Activated naive CD4-positive, alpha-beta T cell treated with anti-CD3 and anti-CD28 coated beads, Interleukin-2, amount 50 U/mL, for 24 hours (primary cell): ENCODE results near the gene TIMELESS.
"Not testable (repeated sequence)": the region's sequence is repeated elsewhere in the genome, so short reads cannot be mapped to it uniquely, and the experiment has no call there.

Experiments used
- H3K27ac Mint-ChIP-seq: one replicate; pipeline ENCODE4 v1.8.0; 2021; ENCODE audit warnings: mild to moderate bottlenecking, mixed read lengths
- H3K27me3 Mint-ChIP-seq: one replicate; pipeline ENCODE4 v1.8.0; 2021; ENCODE audit warnings: mixed read lengths
- H3K36me3 Mint-ChIP-seq: one replicate; pipeline ENCODE4 v1.8.0; 2021; ENCODE audit warnings: mixed read lengths
- H3K4me1 Mint-ChIP-seq: one replicate; pipeline ENCODE4 v1.8.0; 2021; ENCODE audit warnings: mixed read lengths
- H3K4me3 Mint-ChIP-seq: one replicate; pipeline ENCODE4 v1.8.0; 2021; ENCODE audit warnings: mild to moderate bottlenecking, mixed read lengths
- H3K9me3 Mint-ChIP-seq: one replicate; pipeline ENCODE4 v1.8.0; 2021; ENCODE audit warnings: mixed read lengths

The TIMELESS gene

GRCh38 chr12:56437430-56438176, 11.6 kb downstream of the TIMELESS start:
- Mint-ChIP-seq H3K4me3 (no peak overlapping the region), H3K36me3 (no peaks in the 10 kb centered on the region), H3K4me1 (no peaks in the 10 kb centered on the region), H3K9me3 (no peaks in the 10 kb centered on the region), H3K27ac (no peak overlapping the region), H3K27me3 (no peaks in the 10 kb centered on the region)

DNA sequence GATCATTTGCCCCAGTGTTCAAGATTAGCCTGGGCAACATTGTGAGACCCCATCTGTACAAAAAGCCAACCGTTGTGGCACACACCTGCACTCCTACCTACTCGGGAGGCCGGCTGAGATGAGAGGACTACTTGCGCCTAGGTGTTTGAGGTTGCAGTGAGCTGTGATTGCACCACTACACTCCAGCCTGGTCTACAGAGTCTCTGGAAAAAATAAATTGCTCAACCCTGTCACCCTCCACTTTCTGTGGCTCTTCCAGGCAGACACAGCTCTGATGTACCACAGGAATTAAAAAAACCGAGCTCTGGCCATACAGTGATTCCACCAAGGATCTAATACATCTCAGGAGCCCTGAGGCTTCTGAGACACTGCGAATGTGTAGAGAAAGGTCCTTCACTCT, 14.4 kb downstream of the TIMELESS start:
- no peaks in the 10 kb centered on the region for H3K9me3 Mint-ChIP-seq
- no peaks in the 10 kb centered on the region for H3K4me1 Mint-ChIP-seq
- H3K27me3 Mint-ChIP-seq, result no peaks in the 10 kb centered on the region
- H3K27ac Mint-ChIP-seq, result no peak overlapping the region
- H3K36me3 Mint-ChIP-seq, result peaks cover 4% of the 10 kb centered on the region
- no peak overlapping the region for H3K4me3 Mint-ChIP-seq

GRCh38 chr12:56431850-56432249, 17.4 kb downstream of the TIMELESS start:
- H3K27me3 Mint-ChIP-seq, result no peaks in the 10 kb centered on the region
- no peaks in the 10 kb centered on the region for H3K4me1 Mint-ChIP-seq
- H3K4me3 Mint-ChIP-seq, result no peak overlapping the region
- H3K36me3 Mint-ChIP-seq, result peaks cover 6% of the 10 kb centered on the region
- no peaks in the 10 kb centered on the region for H3K9me3 Mint-ChIP-seq
- no peak overlapping the region for H3K27ac Mint-ChIP-seq

GRCh38 chr12:56431288-56431687, 17.9 kb downstream of the TIMELESS start:
- no peaks in the 10 kb centered on the region for H3K9me3 Mint-ChIP-seq
- H3K36me3 Mint-ChIP-seq, result peaks cover 6% of the 10 kb centered on the region
- H3K4me1 Mint-ChIP-seq, result no peaks in the 10 kb centered on the region
- H3K27me3 Mint-ChIP-seq, result no peaks in the 10 kb centered on the region
- no peak overlapping the region for H3K4me3 Mint-ChIP-seq
- H3K27ac Mint-ChIP-seq, result no peak overlapping the region

- H3K9me3 Mint-ChIP-seq, result no peaks in the 10 kb centered on the region
- H3K27me3 Mint-ChIP-seq, result no peaks in the 10 kb centered on the region
- no peak overlapping the region for H3K4me3 Mint-ChIP-seq
- peaks cover 15% of the 10 kb centered on the region for H3K4me1 Mint-ChIP-seq
- peaks cover 7% of the 10 kb centered on the region for H3K36me3 Mint-ChIP-seq
- peak overlapping the region; percentile 51 for H3K27ac Mint-ChIP-seq
These were observed 23.2 kb downstream of the TIMELESS start for GRCh38 chr12:56425940-56426438.

- H3K27ac Mint-ChIP-seq, result peak overlapping the region; percentile 59
- H3K36me3 Mint-ChIP-seq, result peaks cover 7% of the 10 kb centered on the region
- H3K9me3 Mint-ChIP-seq, result no peaks in the 10 kb centered on the region
- H3K4me3 Mint-ChIP-seq, result no peak overlapping the region
- no peaks in the 10 kb centered on the region for H3K27me3 Mint-ChIP-seq
- H3K4me1 Mint-ChIP-seq, result peaks cover 15% of the 10 kb centered on the region
These were observed 24.0 kb downstream of the TIMELESS start for GRCh38 chr12:56425193-56425592.

DNA sequence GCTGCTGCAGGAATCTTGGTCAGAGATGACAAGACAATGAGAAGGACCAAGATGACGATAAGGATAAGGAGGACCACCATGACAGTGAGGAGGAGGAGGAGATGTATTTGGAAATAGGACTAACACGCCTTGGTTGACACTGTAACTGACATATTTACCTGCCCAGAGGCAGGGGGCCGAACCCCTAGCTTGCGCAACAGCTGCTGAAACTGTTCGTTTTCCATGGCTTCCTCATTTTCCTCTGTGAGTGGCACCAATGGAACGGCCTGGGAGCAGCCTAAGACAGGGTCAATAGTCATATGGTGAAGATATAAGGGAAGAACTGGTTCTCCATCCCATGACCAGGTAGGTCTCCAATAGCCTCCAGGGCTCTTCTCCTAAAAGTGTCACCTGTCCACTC, 28.8 kb downstream of the TIMELESS start:
- no peaks in the 10 kb centered on the region for H3K9me3 Mint-ChIP-seq
- H3K4me1 Mint-ChIP-seq, result peaks cover 14% of the 10 kb centered on the region
- H3K36me3 Mint-ChIP-seq, result peaks cover 8% of the 10 kb centered on the region
- no peaks in the 10 kb centered on the region for H3K27me3 Mint-ChIP-seq
- no peak overlapping the region for H3K4me3 Mint-ChIP-seq
- no peak overlapping the region for H3K27ac Mint-ChIP-seq

DNA sequence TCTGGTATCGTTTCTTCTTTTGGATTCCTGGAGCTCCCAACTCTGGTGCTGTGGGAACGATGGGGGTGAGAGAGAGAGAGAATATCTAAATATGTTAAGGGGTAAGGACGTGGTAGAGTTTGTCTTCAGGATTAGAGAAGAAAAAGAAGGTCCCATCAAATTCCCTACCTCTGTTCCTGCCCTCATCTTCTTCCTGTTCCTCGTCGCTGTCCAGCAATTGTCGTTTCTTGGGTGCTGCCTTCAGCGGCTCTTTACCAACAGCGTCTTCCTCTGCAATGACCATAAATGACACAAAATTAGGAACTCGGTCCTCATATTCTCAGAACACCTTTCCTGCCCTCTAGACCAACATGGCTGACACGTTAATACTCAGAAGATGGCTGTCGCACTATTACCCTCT, 31.5 kb downstream of the TIMELESS start:
- Mint-ChIP-seq H3K36me3 (peaks cover 5% of the 10 kb centered on the region), H3K4me3 (no peak overlapping the region), H3K9me3 (no peaks in the 10 kb centered on the region), H3K27me3 (no peaks in the 10 kb centered on the region), H3K27ac (no peak overlapping the region), H3K4me1 (no peaks in the 10 kb centered on the region)

- Mint-ChIP-seq H3K4me1 (no peaks in the 10 kb centered on the region), H3K9me3 (no peaks in the 10 kb centered on the region), H3K36me3 (peaks cover 3% of the 10 kb centered on the region), H3K27ac (no peak overlapping the region), H3K27me3 (no peaks in the 10 kb centered on the region), H3K4me3 (no peak overlapping the region)
These were observed 34.8 kb downstream of the TIMELESS start for GRCh38 chr12:56414401-56414800.

DNA sequence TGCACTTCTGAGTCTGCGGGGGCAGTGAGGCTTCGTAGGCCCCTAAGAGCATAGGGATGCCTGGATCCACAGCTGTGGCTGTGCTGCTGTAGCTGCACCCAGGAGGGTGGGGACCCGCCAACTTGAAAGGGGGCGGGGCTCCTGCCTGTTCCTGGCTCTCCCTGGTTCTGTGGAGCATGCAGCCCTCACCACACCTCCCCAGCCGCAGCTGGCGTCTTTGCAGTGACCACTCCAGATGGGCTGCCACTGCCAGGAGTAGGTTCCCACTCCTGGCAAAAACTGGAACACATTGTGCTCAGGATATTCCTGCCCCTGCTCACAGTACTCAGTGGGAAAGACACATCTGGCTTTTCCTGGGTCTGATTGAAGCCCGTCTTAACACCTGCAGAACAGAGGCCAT, 35.8 kb downstream of the TIMELESS start:
- no peaks in the 10 kb centered on the region for H3K9me3 Mint-ChIP-seq
- H3K4me1 Mint-ChIP-seq, result no peaks in the 10 kb centered on the region
- no peaks in the 10 kb centered on the region for H3K27me3 Mint-ChIP-seq
- H3K4me3 Mint-ChIP-seq, result no peak overlapping the region
- no peak overlapping the region for H3K27ac Mint-ChIP-seq
- no peaks in the 10 kb centered on the region for H3K36me3 Mint-ChIP-seq

DNA sequence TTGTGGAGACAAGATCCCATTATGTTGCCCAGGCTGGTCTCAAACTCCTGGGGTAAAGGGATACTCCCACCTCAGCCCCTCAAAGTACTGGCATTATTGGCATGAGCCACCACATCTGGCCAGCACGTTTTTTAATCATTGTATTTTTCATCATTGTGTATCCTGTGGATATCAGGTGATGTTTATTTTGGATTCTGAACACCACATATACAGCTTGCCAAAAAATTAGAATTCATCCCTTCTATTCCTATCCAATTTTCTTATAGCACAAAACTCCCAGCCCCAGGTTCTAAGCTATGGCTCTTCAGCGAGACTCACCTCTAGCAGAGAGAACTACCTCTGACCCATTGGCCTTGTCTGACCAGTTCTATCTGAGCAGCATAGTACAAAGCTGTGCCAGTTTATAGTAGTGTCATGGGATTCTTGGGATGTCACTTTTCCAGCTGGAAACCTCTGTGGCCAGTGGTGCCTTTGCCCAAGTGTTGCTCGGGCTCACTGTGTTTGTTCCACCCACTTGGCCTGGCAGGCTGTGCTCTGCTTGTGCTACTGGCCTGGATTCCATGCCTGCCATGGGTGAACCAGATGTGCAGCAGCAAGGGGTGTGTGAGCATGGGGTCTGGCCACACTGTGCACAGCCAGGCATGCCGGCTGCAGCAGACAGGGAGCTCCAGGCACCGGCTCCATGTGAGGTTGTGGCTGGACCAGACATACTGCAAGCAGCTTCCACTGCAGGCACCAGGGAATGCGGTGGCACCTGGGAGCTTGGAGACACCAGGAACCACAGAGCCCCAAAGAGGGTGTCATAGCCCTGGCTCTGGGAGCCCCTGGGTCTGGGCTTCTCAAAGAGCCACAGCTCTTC, 37.2 kb downstream of the TIMELESS start:
- H3K4me1 Mint-ChIP-seq, result no peaks in the 10 kb centered on the region
- no peaks in the 10 kb centered on the region for H3K9me3 Mint-ChIP-seq
- no peak overlapping the region for H3K27ac Mint-ChIP-seq
- no peaks in the 10 kb centered on the region for H3K27me3 Mint-ChIP-seq
- H3K36me3 Mint-ChIP-seq, result no peaks in the 10 kb centered on the region
- H3K4me3 Mint-ChIP-seq, result no peak overlapping the region

DNA sequence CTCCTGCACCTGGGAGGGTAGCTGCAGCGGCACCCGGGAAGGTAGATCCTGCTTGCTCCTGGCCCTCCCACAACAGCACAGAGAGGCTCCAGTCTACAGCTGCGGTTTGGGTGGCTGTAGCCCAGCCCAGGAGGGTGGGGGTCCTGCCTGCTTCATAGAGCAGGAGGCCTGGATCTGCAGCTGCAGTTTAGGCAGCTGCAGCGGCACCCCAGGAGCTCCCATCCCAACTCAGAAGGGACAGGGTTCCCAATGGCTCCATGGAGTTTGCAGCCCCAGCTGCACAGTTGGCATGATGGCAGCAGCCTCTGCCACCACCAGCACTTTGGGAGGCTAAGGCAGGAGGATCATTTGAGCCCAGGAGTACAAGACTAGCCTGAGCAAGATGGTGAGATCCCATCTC, 38.5 kb downstream of the TIMELESS start:
- Mint-ChIP-seq H3K27ac (no peak overlapping the region), H3K9me3 (no peaks in the 10 kb centered on the region), H3K4me3 (no peak overlapping the region), H3K4me1 (no peaks in the 10 kb centered on the region), H3K36me3 (no peaks in the 10 kb centered on the region), H3K27me3 (no peaks in the 10 kb centered on the region)

DNA sequence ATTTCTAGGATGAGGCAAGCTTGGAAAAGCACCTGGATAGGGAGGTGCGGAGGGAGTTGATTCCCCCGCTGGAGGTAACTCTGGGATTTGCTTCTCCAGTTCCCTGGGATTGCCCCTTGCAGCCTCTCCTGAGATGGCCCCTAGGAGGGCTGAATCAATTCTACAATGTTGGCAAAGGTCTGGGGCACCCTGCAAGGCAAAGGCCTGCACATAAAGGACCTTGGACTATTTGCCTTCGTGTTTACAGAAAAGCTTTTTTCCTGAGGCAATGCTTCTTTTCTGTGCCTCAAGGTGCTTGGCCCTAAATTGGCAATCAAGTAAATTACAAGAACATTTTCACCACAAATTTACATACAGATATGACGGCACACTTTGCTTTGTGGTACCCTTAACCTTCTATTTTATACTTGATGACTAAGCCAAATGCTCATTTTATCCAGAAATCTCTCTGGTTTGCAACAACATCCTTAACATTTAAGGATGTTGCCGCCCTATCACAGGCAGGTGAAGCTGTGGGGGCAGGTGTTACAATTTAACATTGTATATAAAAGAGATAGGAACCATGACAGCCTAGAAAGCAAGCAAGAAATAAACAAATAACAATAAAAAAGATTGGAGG, 40.3 kb downstream of the TIMELESS start:
- H3K36me3 Mint-ChIP-seq, result no peaks in the 10 kb centered on the region
- no peaks in the 10 kb centered on the region for H3K27me3 Mint-ChIP-seq
- no peaks in the 10 kb centered on the region for H3K4me1 Mint-ChIP-seq
- no peak overlapping the region for H3K27ac Mint-ChIP-seq
- no peak overlapping the region for H3K4me3 Mint-ChIP-seq
- H3K9me3 Mint-ChIP-seq, result no peaks in the 10 kb centered on the region

GRCh38 chr12:56404227-56404626, 45.0 kb downstream of the TIMELESS start:
- not testable (repeated sequence) for H3K9me3 Mint-ChIP-seq, H3K4me3 Mint-ChIP-seq, H3K27me3 Mint-ChIP-seq, H3K27ac Mint-ChIP-seq, H3K36me3 Mint-ChIP-seq, H3K4me1 Mint-ChIP-seq

GRCh38 chr12:56401612-56402011, 47.6 kb downstream of the TIMELESS start:
- H3K27me3 Mint-ChIP-seq, H3K36me3 Mint-ChIP-seq, H3K27ac Mint-ChIP-seq, H3K4me3 Mint-ChIP-seq, H3K9me3 Mint-ChIP-seq, H3K4me1 Mint-ChIP-seq: not testable (repeated sequence)

DNA sequence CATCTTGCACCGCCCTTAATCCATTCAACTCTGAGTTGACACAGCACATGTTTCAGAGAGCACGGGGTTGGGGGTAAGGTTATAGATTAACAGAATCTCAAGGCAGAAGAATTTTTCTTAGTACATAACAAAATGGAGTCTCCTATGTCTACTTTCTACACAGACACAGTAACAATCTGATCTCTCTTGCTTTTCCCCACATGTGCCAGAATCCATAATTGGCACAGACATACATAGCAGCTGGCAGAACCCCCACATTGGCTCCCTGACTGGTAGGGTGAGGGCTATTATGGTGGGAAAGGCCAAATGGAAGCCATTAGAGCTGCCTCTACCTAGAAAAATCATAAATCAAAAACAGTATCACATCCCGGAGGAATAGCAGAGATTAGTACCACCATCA, 48.1 kb downstream of the TIMELESS start:
- not testable (repeated sequence) for H3K4me3 Mint-ChIP-seq, H3K9me3 Mint-ChIP-seq, H3K36me3 Mint-ChIP-seq, H3K27me3 Mint-ChIP-seq, H3K4me1 Mint-ChIP-seq, H3K27ac Mint-ChIP-seq
